Measurements from ENCODE around the gene VTI1B. TPM values are rescaled to one million over a fixed set of nuclear protein-coding genes. Genes with fewer than 3 reads are reported as not detected.

Gene VTI1B
- total and polyA plus RNA-seq, 2 donors (not counting 3 experiments of a cell fraction or from before 2014, with no cell fraction given): 23.8 to 90.0 TPM

- intact Hi-C loops (cut with micrococcal nuclease) (no loop called here), dilution Hi-C loops (cut with MboI; ENCODE audit: extremely low pct_ligation_motif_present, low sequenced_read_pairs) (no loop called here)
- Histone ChIP-seq H4K20me1 (replicated peaks; ENCODE audit: control insufficient read depth, extremely low read depth, insufficient read depth, low read length) (no peaks in the 10 kb centered on the region), H3K9me1 (replicated peaks; ENCODE audit: control insufficient read depth, extremely low read depth, insufficient read depth, low read length) (no peaks in the 10 kb centered on the region), H3K27ac (ENCODE audit: insufficient read depth, low read depth, low read length) (no peak overlapping the region), H3K27me3 (ENCODE audit: control insufficient read depth in 2 of 2, insufficient read depth in 2 of 2, low read length in 2 of 2) (peaks cover 13 to 21% of the 10 kb centered on the region in 2 experiments), H3K36me3 (ENCODE audit: control insufficient read depth in 2 of 2, extremely low read depth in 1 of 2, insufficient read depth in 2 of 2, low read length in 2 of 2) (no peaks in the 10 kb centered on the region), H3K9me3 (replicated peaks; ENCODE audit: control insufficient read depth, insufficient read depth, low read length) (no peaks in the 10 kb centered on the region), H3K4me1 (ENCODE audit: control insufficient read depth, extremely low read depth, insufficient read depth, low read length) (no peaks in the 10 kb centered on the region), H3K4me3 (replicated peaks in 1 of 3; ENCODE audit: insufficient read depth in 1 of 3, low read depth in 1 of 3, low read length in 3 of 3) (no peak overlapping the region), H3K9ac (replicated peaks; ENCODE audit: extremely low read depth, insufficient read depth, low read length) (no peak overlapping the region), H3K4me2 (ENCODE audit: insufficient read depth, low read length) (no peak overlapping the region), H3K79me2 (ENCODE audit: control insufficient read depth, insufficient read depth, low read length) (no peaks in the 10 kb centered on the region), H2AFZ (ENCODE audit: low read depth, low read length) (no peak overlapping the region)
- DNase-seq (ENCODE audit: low read depth, low spot score) (no peak), FAIRE-seq (no peak)
- CTCF ChIA-PET: interaction anchor here (1.1 kb wide), 1 partner anchor 146 kb away, joined by 3 read pairs; no protein-coding TSS in a partner anchor
- BruUV-seq (replicated peaks): no TSS peak
- TF ChIP-seq CTCF (IDR thresholded peaks at IDR 0.05; ENCODE audit: extremely low read depth in 1 of 2, insufficient read depth in 1 of 2, low read depth in 1 of 2, low read length in 2 of 2) (no peak), MAX (IDR thresholded peaks at IDR 0.05; ENCODE audit: insufficient read depth, insufficient read length) (no peak), GATA2 (IDR thresholded peaks at IDR 0.05; ENCODE audit: insufficient read depth, insufficient read length, low read depth, low read length) (no peak)
- POLR2A ChIA-PET: no interaction called here
Observed at GRCh38 chr14:67717048-67717447, 42.6 kb upstream of the VTI1B start.

GRCh38 chr14:67710209-67710608 is 35.8 kb upstream of the VTI1B start:
- H2AFZ ChIP-seq (ENCODE audit: low read depth, low read length): no peak overlapping the region
- H3K9me1 ChIP-seq (replicated peaks; ENCODE audit: control insufficient read depth, extremely low read depth, insufficient read depth, low read length): no peaks in the 10 kb centered on the region
- H3K27ac ChIP-seq (ENCODE audit: insufficient read depth, low read depth, low read length): no peak overlapping the region
- ChIA-PET POLR2A (no interaction called here), CTCF (no interaction called here)
- no TSS peak for BruUV-seq (replicated peaks)
- dilution Hi-C loops (cut with MboI; ENCODE audit: extremely low pct_ligation_motif_present, low sequenced_read_pairs) (no loop called here), intact Hi-C loops (cut with micrococcal nuclease) (no loop called here)
- no peak overlapping the region for H3K4me2 ChIP-seq (ENCODE audit: insufficient read depth, low read length)
- H4K20me1 ChIP-seq (replicated peaks; ENCODE audit: control insufficient read depth, extremely low read depth, insufficient read depth, low read length): no peaks in the 10 kb centered on the region
- peaks cover 0 to under 1% of the 10 kb centered on the region in 2 experiments for H3K27me3 ChIP-seq (ENCODE audit: control insufficient read depth in 2 of 2, insufficient read depth in 2 of 2, low read length in 2 of 2)
- H3K4me1 ChIP-seq (ENCODE audit: control insufficient read depth, extremely low read depth, insufficient read depth, low read length): no peaks in the 10 kb centered on the region
- FAIRE-seq: no peak
- no peak overlapping the region for H3K9ac ChIP-seq (replicated peaks; ENCODE audit: extremely low read depth, insufficient read depth, low read length)
- H3K4me3 ChIP-seq (replicated peaks in 1 of 3; ENCODE audit: insufficient read depth in 1 of 3, low read depth in 1 of 3, low read length in 3 of 3): no peak overlapping the region
- H3K9me3 ChIP-seq (replicated peaks; ENCODE audit: control insufficient read depth, insufficient read depth, low read length): no peaks in the 10 kb centered on the region
- DNase-seq (ENCODE audit: low read depth, low spot score): no peak
- H3K36me3 ChIP-seq (ENCODE audit: control insufficient read depth in 2 of 2, extremely low read depth in 1 of 2, insufficient read depth in 2 of 2, low read length in 2 of 2): no peaks in the 10 kb centered on the region
- TF ChIP-seq FOS (IDR thresholded peaks at IDR 0.05; ENCODE audit: borderline replicate concordance, insufficient read depth, low read length): no peak
- TF ChIP-seq MYC (IDR thresholded peaks at IDR 0.05; ENCODE audit: low read depth, low read length): no peak
- TF ChIP-seq MAX (IDR thresholded peaks at IDR 0.05; ENCODE audit: insufficient read depth, insufficient read length): no peak
- no peak for TF ChIP-seq GATA2 (IDR thresholded peaks at IDR 0.05; ENCODE audit: insufficient read depth, insufficient read length, low read depth, low read length)
- TF ChIP-seq POLR2A (IDR thresholded peaks at IDR 0.05; ENCODE audit: low read depth, low read length): no peak
- TF ChIP-seq CTCF (IDR thresholded peaks at IDR 0.05; ENCODE audit: extremely low read depth in 1 of 2, insufficient read depth in 1 of 2, low read depth in 1 of 2, low read length in 2 of 2): no peak
- TF ChIP-seq EZH2 (IDR thresholded peaks at IDR 0.05; ENCODE audit: borderline replicate concordance, low read depth, low read length, severe bottlenecking): no peak
- no peak for TF ChIP-seq POLR2AphosphoS5 (IDR thresholded peaks at IDR 0.05; ENCODE audit: insufficient read depth, low read depth, low read length)
- no peak for TF ChIP-seq JUN (IDR thresholded peaks at IDR 0.05; ENCODE audit: borderline replicate concordance, insufficient read depth, insufficient read length, low read depth)
- H3K79me2 ChIP-seq (ENCODE audit: control insufficient read depth, insufficient read depth, low read length): no peaks in the 10 kb centered on the region

All from endothelial cell of umbilical vein (primary cell).